ENCODE measurements around the gene DBX1.
A peak's percentile ranks its signal among the peaks of the same experiment; 100 is the strongest.
"Not testable (repeated sequence)": the region's sequence is repeated elsewhere in the genome, so short reads cannot be mapped to it uniquely, and the experiment has no call there.

Gene DBX1

GRCh38 chr11:20161230-20161918, 1.1 kb upstream of the DBX1 start:
- no peak for DNase-seq (ENCODE audit: low spot score)

GRCh38 chr11:20159466-20160381, 551 bp downstream of the DBX1 start:
- DNase-seq (ENCODE audit: low spot score), result no peak

- DNase-seq (ENCODE audit: low spot score), result peak; percentile 72
Measured at GRCh38 chr11:20158597-20159257, 1.5 kb downstream of the DBX1 start.

DNA sequence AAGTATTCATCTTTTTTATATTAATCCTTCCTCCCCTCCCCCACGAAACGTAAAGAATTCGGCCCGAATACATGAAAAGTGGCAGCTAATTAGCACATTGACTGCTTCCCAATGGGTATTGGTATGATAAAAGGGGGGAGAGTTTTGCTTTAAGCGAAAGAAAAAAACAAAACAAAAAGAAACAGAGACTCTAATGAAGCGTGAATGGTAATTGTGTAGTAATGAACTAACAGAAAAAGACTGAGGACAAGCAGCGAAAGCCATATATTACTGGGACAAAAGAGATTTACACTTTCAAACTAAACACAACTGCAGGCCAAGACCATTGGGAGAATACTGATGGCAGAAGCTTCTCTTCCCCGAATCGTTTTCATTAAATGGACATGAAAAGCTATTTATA, 2.5 kb downstream of the DBX1 start:
- no peak for DNase-seq (ENCODE audit: low spot score)

GRCh38 chr11:20156876-20157613, 3.2 kb downstream of the DBX1 start:
- no peak for DNase-seq (ENCODE audit: low spot score)

- DNase-seq (ENCODE audit: low spot score), result no peak
Measured at GRCh38 chr11:20156280-20156875, 3.9 kb downstream of the DBX1 start.

GRCh38 chr11:20155683-20156279, 4.5 kb downstream of the DBX1 start:
- DNase-seq (ENCODE audit: low spot score), result no peak

DNA sequence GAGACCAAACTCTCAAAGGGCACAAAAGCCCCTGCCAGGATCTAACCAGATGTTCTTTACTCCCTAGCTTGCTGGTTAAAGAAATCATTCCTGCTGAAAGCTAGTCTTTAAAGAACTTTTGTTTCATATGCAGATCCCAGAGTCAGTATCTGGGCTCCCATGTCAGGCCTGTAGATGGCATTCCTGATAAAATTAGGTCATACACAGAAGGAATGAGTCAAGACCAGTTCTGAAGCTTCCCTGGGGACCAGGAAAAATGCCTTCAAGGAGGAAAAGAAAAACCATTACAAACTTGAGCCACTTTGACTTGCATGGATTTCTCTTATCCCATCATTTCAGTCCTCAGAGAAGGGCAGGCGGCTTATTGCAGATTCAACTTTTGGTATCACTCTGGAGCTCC, 5.9 kb downstream of the DBX1 start:
- peak; percentile 75 for DNase-seq (ENCODE audit: low spot score)

DNA sequence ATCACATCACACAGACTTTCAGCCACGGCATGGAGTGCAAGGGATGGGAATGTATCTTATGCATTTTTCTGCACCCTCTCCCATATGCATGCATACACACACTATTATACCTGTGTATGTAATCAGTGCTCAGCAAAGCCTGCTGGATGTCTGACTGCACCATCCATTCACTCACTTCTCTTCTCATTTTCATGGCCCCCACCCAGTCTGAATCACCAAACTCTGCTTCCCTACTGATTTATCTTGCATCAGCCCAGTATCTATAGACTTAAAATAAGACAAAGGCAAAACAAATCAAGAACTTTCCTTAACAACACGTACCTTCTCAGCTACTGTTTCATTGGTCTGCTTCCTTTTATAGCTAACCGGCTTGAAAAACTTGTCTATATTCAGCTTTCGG, 21.6 kb downstream of the DBX1 start:
- no peak for DNase-seq (ENCODE audit: low spot score)

DNA sequence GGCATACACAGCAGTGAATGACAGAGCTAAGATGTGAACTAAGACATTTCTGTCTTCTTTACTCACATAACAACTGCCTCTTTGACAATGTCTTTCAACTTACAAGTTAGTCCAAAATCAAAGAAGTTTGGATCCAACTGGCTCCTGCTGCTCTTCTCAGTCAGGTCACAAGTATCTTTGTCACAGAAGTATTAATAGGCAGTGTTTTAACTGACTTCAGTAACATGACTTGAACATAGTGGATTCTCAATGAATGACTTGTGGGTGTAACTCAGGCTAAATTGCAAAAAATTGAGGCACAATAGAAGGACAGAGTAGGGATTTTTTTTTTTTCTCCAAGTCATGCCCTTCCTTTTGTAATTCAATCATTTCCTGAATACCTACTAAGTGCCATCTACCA, 22.6 kb downstream of the DBX1 start:
- DNase-seq (ENCODE audit: low spot score), result no peak

DNA sequence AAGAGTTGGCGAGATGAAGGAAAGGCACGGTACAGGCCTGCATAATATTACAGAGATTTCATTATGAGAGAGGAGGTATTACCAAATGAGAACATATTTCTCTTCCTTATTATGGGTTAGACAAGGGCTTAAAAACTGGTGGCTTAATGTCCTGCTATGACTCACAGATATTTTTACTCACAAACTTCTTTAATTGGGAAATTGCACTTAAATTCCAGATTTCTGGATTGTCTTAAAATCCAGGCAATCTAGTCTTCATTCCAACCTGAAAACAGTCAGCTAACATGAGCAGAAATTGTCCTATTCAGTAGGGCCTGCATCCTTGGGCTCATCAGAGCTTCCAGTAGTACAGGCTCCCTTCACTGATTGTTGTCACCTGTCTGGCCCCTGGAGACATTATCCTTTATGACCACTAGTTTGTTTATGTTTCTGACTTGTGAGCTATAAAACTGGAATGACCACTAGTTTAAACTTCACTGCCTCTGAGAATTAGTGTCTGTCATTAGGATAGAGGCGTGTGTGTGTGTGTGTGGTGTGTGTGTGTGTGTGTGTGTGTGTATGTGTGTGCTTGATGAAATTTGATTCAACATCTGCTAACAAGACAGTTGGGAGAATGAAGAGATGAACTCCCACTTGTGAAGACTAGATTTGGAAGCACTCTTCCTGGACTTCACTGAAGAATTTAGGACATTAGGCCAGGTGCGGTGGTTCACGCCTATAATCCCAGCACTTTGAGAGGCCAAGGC, 25.1 kb downstream of the DBX1 start:
- DNase-seq (ENCODE audit: low spot score), result no peak

- DNase-seq (ENCODE audit: low spot score), result no peak
Measured at GRCh38 chr11:20132667-20133039, 27.6 kb downstream of the DBX1 start.

- DNase-seq (ENCODE audit: low spot score), result peak; percentile 51
Measured at GRCh38 chr11:20131788-20132666, 28.2 kb downstream of the DBX1 start.

DNA sequence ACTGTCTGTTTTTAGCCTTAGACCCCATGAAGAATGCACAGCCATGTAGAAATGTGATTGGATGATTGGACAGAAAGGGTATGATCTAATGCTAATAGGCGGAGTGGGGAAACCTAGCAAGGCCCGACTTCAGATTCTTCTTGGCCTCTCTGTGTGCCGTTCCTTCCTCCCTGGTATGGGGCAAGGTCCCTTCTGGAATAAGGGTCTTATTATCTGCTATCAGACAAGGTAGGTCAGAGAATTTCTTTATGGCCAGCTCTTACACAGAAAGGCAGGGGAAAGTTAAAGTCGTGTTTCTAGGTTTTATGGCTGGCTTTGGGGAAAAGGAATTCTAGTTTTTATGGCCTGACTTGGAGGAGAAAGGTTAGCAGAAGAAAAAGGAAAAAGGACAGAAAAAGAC, 30.6 kb downstream of the DBX1 start:
- DNase-seq (ENCODE audit: low spot score), result no peak

GRCh38 chr11:20128528-20128825, 31.8 kb downstream of the DBX1 start:
- DNase-seq (ENCODE audit: low spot score), result not testable (repeated sequence)

GRCh38 chr11:20127671-20128527, 32.4 kb downstream of the DBX1 start:
- peak; percentile 70 for DNase-seq (ENCODE audit: low spot score)

DNA sequence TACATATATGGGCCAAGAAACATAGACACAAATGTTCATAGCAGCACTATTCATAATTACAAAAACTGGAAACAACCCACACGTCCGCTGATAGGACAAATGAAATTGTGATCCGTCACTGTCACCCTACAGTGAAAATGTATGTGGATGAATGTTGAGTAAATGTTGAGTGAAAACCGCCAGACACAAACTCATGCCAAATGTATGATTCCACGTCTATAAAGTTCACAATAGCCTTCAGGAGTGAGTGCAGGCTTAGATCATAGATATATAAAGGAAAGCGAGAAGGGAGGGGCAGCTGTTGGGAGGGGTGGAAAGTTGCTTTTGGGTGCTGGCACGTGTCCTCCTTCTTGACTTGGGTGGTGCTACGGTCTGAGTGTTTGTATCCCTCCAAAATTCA, 33.6 kb downstream of the DBX1 start:
- DNase-seq (ENCODE audit: low spot score), result no peak

DNA sequence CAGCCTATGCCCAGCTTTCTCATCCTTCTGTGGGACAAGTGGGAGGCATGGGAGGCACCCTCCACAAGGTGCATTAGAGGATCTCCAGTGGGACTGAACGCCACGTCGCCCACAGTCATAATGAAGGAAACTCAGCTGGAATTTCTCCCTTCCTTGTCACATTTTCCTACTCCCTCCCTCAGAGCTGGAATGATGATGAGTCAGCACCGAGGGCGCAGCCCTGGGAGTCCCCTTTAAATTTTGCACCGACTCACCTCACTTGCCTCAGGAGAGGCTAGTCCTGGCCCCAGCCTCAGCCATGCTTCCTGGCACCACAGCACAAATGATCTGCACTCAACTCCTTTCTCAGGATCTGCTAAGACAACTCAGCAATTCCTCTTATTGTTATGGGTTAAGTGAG, 34.3 kb downstream of the DBX1 start:
- DNase-seq (ENCODE audit: low spot score), result peak; percentile 42

GRCh38 chr11:20122131-20122530, 38.1 kb downstream of the DBX1 start:
- DNase-seq (ENCODE audit: low spot score), result no peak
